Islet of Langerhans (tissue), 1 donor: ENCODE results near the gene MRGPRE.

Source experiments
- FAIRE-seq: peaks from one replicate; lab custom pipeline; 2011; peaks lifted over from hg19 to GRCh38; lab: Jason Lieb, UNC

Gene MRGPRE

GRCh38 chr11:3226846-3227567 is 5.2 kb downstream of the MRGPRE start:
- FAIRE-seq, result no peak

DNA sequence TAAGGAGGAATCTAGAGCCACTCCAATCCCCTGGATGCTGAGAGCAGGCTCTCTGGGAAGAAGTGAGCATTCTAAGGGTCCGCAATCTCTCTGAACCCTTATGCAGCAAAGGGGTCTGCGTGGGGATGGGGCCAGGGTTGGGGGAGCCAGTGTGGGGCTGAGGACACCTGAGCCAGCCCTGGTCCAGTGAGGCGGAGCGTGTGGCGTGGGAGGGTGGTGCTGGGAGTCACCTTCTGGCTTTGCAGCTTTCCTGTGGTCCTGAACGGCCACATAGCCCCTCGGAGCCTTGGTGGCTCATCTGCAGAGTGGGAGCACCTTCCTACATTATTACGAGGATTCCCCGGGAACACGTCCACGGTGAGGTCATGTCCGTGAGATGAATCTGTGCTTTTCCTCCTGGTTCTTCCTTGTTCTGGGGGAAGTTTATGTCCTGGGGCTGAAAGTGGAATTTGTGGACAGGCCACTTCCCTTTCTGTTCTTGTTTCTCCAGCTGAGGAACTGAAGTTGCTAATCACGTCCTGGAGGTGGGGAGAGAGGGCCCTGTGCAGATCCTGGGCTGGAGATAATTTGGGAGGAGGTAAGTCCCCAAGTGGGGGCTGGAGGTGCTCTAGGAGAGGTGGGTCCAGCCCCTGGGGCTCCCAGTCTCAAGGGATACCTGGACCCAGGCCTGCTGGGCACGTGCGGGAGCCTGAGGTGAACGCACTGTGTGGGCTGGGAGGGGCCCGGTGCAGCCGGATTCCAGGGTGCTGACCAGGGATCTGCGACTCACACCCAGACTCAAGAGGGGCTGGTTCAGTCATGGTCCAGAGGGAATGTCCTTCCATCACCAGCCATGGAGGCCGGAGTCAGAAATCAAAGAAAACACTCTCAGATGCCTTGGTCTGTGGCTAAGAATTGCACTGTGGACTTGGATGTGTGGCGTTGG is 6.1 kb downstream of the MRGPRE start:
- no peak for FAIRE-seq

- no peak for FAIRE-seq
Measured at GRCh38 chr11:3225159-3225758, 7.0 kb downstream of the MRGPRE start.

DNA sequence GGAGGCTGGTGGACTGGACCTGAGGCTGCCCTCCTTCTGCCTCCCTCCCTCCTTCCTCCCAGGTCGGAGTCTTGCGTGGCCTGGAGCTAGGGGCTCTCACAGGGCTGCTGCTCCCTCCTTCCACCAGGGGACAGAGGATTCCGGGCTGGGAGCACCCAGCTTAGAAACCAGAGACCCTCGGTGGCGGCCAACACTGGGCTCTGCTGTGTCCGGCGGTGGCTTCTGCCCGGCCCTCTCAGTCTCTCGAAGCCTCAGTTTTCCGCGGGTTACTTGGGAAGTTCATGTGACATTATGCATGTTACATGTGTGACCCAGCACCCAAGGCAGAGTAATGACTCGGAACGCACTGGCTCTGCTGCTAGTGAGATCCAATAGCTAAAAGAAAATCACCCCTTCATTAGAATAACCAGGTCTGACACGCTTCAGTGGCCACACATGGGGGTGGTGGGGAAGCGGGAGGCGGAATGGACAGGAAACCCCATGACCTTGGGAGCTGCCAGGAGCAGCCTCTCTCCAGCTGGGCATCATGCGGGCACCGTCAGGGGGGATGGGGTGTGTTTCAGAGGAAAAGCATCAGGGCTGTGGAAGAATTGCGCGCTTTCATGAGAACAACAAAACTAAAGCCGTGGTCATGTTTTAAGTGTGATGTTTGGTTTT is 7.7 kb downstream of the MRGPRE start:
- FAIRE-seq, result no peak

DNA sequence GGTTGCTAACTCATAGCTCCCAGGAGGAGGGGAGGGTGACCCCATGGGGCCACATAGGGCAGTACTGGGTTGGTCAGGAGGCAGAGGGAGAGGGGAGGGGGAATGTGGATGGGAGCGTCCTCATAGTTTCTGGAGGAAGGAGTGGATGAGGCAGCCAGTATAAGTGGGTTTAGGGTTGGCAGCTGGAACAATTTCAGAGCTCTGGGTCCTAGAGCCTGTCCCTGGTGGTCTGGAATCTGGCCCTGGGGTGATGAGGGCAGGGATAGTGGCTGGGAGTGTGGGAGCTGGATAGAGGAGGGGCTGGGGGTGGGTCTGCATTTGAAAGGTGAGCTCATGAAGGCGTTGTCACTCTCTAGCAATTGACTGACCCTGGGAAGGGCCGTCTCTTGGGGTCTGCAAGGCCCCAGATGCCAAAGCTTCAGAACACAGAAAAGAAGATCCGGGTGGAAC is 8.3 kb downstream of the MRGPRE start:
- FAIRE-seq, result no peak

DNA sequence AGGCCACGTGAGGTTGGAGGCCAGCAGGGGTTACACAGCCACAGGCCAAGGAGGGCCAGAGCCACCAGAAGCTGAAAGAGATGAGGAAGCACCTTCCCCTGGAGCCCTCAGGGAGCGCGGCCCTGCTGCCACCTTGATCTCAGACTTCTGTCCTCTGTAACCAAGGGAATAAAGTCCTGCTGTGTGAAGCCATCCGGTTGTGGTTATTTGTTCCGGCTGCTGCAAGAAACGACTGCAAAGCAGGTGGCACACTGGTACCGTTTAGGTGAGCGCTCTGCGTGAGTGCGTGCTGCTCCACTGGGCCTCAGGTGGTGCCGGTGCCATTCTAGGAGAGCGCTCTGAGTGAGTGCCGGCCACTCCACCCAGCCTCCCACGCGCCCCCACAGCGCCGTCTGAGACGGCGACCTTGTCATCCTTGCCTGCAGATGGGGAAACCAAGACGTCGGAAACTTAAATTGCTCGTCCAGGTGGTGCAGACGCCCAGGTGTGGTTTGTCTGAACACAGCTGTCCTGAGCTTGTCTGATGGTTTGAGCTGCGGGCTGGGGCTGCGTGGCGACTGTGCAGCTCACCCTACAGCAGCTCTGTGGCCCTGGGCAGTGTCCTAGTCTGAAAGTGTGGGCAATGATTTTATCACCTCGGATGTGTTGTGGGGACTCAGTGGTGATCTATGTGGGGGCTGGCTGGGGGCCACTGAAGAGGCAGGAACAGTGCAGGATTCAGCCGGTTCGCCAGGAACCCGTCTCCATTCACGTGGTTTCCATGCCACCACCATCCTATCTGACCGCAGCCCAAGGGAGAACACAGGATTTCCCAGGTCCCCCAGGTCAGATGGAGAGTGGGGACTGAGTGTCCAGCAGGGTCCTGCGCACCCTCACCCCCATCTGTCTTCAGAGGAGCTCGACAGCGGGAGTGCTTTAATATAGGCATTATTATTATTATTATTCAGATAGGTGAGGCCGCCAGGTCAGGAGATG is 9.0 kb downstream of the MRGPRE start:
- FAIRE-seq, result no peak

DNA sequence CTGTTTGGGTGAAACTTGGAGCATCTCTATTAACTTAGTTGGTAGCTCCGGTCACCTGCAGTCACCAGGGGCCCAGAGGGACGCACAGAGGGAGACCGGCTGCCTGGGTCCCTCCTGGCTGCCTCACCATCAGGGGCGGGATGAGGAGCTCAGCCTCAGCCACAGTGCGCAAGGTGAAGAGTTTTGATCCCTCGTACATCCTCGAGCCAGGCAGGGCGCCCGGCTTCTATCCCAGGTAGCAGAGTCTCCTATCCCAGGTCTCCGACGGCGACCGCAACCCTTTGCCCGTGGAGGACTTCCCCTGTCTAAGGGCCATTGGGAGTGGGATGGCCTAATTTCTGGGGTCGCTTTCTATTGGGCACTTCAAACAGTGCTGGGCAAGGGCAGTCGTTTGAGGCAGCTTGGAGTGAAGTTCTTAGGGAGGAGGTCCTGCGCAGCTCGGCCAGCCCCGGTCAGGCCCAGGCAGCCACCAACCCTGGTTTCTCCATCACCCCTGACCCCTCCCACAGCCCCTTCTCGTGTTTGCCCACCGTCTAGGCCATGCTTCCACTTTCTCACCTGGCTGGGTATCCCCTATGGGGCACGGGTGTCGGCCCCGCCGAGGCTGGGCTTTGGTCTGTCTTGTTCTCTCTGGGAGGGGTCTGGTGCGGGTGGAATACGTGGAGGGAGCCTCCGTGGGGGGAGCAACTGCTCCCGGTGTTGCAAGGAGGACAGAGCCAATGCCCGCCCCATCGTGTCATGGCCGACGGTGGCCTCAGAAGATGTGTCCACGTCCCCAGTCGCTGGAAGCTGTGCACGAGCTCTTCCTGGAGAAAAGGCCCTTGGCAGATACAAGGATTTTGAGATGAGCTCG is 10.0 kb downstream of the MRGPRE start:
- no peak for FAIRE-seq

GRCh38 chr11:3221408-3222002 is 10.7 kb downstream of the MRGPRE start:
- no peak for FAIRE-seq

GRCh38 chr11:3220521-3221407 is 11.5 kb downstream of the MRGPRE start:
- FAIRE-seq, result no peak

DNA sequence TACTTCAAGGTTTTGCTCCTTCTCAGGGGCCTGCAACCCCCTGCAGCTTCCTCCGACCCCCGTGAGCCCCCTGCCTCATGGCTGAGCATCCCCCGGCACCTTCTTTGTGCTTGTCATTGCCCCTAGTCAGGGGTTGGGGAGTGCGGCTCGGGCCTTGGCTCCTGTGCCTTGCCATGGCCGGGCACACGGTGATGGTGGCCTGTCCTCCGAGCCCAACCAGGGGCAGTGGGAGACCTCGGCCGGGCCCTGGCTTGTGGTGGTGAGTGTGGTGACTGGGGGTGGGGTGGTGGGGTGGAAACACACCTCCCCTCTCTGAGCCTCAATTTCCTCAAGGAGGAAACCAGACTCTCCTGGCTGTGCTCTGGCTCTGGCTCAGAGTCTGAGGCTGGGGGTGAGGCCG is 12.1 kb downstream of the MRGPRE start:
- FAIRE-seq, result no peak

DNA sequence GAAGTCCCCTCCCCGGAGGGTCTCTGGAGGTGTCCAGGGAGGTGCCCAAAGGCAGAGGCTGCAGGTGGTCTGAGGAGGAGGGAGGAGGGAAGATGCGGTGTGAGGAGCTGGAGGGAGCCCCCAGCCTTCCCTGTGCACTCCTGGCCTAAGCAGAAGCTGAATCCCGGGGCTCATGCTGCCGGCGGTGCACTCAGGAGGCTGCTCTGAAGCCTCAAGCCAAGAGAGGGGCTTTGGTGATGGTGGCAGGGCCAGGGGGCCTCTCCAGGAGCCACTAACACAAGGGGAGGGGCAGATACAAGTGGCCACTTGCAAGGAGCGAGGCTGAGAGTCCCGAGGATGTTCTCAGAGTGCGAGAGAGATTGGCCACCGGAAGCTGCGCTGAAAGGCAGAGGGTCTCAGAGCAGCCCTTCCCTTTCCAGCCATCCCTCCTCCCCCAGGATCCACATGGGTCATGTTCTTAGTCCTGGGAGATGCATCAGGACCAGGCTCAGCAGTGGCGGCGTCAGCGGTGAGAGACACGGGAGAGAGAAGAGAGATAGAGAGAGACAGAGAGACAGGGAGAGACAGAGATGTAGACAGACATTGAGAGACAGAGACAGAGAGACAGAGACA is 12.8 kb downstream of the MRGPRE start:
- no peak for FAIRE-seq

DNA sequence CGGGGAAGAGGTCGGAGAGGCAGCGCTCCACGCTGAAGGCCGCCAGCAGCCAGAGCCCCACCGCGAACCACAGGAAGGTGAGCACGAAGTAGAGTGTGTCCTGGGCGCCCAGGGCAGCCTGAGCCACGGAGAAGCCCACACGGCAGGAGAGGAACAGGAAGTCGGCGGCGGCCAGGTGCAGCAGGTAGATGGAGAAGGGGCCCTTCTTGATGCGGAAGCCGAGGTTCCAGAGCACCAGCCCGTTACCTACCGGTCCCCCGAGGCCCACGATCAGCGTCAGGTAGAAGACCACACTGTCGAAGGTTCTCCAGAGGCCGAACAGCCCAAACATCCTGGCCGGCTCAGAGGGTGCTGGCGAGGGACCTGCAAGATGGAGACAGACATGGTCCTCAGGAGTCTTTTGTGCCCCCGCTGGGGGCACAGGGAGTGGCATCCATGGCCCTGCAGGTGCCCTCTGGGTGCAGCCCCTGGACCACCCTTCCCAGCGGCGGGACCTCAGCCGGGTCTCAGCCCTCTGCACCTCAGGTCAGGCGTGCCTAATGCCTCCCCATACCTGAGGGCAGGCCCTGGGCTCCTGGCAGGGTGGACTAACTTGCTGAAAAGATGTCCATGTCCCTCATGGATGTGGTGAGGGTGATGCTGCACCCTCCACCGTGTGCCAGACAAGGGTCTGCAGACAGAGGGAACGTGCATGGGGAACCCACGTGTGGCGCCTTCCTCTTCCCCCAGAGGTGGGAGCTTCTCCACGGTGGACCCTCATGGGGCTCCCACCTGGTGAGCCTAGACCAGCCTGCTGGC is 13.5 kb downstream of the MRGPRE start, which contains the start of gene MRGPRG:
TSS of gene MRGPRG (minus strand) at position 331 of the 798 bp plus-strand sequence. CDS start at position 331, 0 bp downstream.
- FAIRE-seq, result no peak

- FAIRE-seq, result no peak
Measured at GRCh38 chr11:3217818-3218482, 14.3 kb downstream of the MRGPRE start.

DNA sequence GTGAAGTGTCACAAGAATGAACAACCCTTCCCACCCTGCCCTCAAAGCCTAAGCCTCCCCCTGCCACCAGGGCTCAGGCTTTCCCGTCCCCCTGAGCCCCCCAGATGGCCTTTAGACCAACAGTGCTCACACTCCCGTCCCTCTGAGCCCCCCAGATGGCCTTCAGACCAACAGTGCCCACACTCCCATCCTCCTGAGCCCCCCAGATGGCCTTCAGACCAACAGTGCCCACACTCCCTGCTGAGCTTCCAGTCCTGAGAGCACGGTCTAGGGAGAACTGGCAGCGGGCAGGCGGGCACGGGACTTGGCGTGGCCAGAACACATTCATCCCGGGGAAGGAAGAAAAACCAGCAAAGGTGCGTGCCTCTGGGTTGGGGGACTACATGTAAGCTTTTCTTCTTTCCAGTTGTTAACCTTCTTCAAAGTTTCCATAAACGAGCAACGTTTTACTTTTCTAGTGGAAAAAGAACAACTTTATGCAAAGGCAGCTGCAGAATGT is 16.1 kb downstream of the MRGPRE start:
- FAIRE-seq, result no peak

- no peak for FAIRE-seq
Measured at GRCh38 chr11:3215346-3216026, 16.7 kb downstream of the MRGPRE start.

DNA sequence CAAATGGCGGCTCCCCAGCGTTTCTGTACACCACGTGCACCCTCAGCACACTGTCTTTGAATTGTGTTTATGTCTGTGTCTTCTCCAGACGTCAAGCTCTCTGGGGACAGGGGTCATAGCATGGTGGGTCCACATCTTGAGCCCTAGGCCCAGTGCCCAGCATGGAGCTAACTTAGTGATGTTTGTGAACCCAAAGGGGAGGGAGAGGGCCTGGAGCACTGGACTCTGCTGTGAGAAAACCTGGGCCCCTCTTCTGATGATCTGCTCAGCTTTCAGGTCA is 17.9 kb downstream of the MRGPRE start:
- no peak for FAIRE-seq
